LNCaP clone FGC (cell line): Measurements from ENCODE around the gene TUBD1.

Source experiments
- DNase-seq: peaks from one replicate; pipeline ENCODE4 v3.0.0-alpha.2; 2011; ENCODE audit warnings: low read depth
- H3K4me3 ChIP-seq: 2 replicates; pipeline ENCODE4 v1.5.1; 2011; ENCODE audit warnings: mild to moderate bottlenecking, low read depth, low read length, control low read depth
- CTCF ChIP-seq: IDR thresholded peaks from 2 replicates; pipeline ENCODE4 v1.5.1; 2012; ENCODE audit warnings: mild to moderate bottlenecking; ENCODE audit not compliant: control insufficient read depth, insufficient read depth; ENCODE audit errors: extremely low read depth

The TUBD1 gene

GRCh38 chr17:59840329-59841090 lies 52.2 kb downstream of the TUBD1 start:
- no peak for DNase-seq

GRCh38 chr17:59839651-59840328 lies 53.0 kb downstream of the TUBD1 start:
- H3K4me3 ChIP-seq: peak overlapping the region; percentile 75
- no peak for DNase-seq

More at GRCh38 chr17:59840329-59841090, 52.2 kb downstream of the TUBD1 start:
- H3K4me3 ChIP-seq: peak overlapping the region; percentile 75
- no peak for TF ChIP-seq CTCF

GRCh38 chr17:59838052-59838916 lies 54.5 kb downstream of the TUBD1 start:
- peak overlapping the region; percentile 75 for H3K4me3 ChIP-seq
- no peak for TF ChIP-seq CTCF
- DNase-seq: no peak

More at GRCh38 chr17:59839651-59840328, 53.0 kb downstream of the TUBD1 start:
- no peak for TF ChIP-seq CTCF

GRCh38 chr17:59837308-59838051 lies 55.3 kb downstream of the TUBD1 start:
- DNase-seq: peak; percentile 99
- H3K4me3 ChIP-seq: peak overlapping the region; percentile 75
- no peak for TF ChIP-seq CTCF

- TF ChIP-seq CTCF: no peak
- H3K4me3 ChIP-seq: no peak overlapping the region
- no peak for DNase-seq
Measured at GRCh38 chr17:59832883-59833379, 59.8 kb downstream of the TUBD1 start.
